HG02571 (cell line): ENCODE data around the gene ABCA12.

Experiments
- ATAC-seq: cut with Tn5 transposase; IDR thresholded peaks from one replicate; pipeline ENCODE4 v1.9.1; 2021; ENCODE audit warnings: mild to moderate bottlenecking, moderate library complexity; ENCODE audit not compliant: unreplicated experiment

ABCA12 gene

GRCh38 chr2:214987261-214987660 is 151.2 kb downstream of the ABCA12 start:
- ATAC-seq = no peak

GRCh38 chr2:214985619-214986018 is 152.8 kb downstream of the ABCA12 start:
- ATAC-seq = no peak

- no peak for ATAC-seq
Observed at GRCh38 chr2:214966420-214966819, 172.0 kb downstream of the ABCA12 start.

- ATAC-seq = no peak
Observed at GRCh38 chr2:214960677-214961076, 177.7 kb downstream of the ABCA12 start.

- ATAC-seq = no peak
Observed at GRCh38 chr2:214946949-214947348, 191.5 kb downstream of the ABCA12 start.

- no peak for ATAC-seq
Observed at GRCh38 chr2:214934006-214934405, 204.4 kb downstream of the ABCA12 start.

GRCh38 chr2:214904634-214905033 is 233.8 kb downstream of the ABCA12 start:
- ATAC-seq = no peak

GRCh38 chr2:214904176-214904575 is 234.2 kb downstream of the ABCA12 start:
- no peak for ATAC-seq

GRCh38 chr2:214902286-214902685 is 236.1 kb downstream of the ABCA12 start:
- no peak for ATAC-seq

GRCh38 chr2:214899751-214900150 is 238.7 kb downstream of the ABCA12 start:
- ATAC-seq = no peak

GRCh38 chr2:214896274-214896673 is 242.2 kb downstream of the ABCA12 start:
- ATAC-seq = no peak

GRCh38 chr2:214895469-214895868 is 243.0 kb downstream of the ABCA12 start:
- no peak for ATAC-seq

GRCh38 chr2:214889301-214889700 is 249.1 kb downstream of the ABCA12 start:
- no peak for ATAC-seq

- ATAC-seq = no peak
Observed at GRCh38 chr2:214881647-214882202, 256.7 kb downstream of the ABCA12 start.
